KMS-11 (cell line): ENCODE data around the gene FYCO1.

Experiments used
- H2AFZ ChIP-seq: fragments of 200-600 bp; sonication (generic); 2 replicates; pipeline ENCODE4 v1.6.1; 2016; ENCODE audit warnings: antibody characterized with exemption, mixed run types, low read depth
- H3K27ac ChIP-seq: fragments of 200-600 bp; sonication (generic); 2 replicates; pipeline ENCODE4 v1.6.1; 2016; ENCODE audit warnings: mild to moderate bottlenecking, mixed run types
- H3K27me3 ChIP-seq: fragments of 200-600 bp; sonication (generic); 2 replicates; pipeline ENCODE4 v1.6.1; 2017; ENCODE audit warnings: mild to moderate bottlenecking, low read depth, mixed run types, moderate library complexity; ENCODE audit not compliant: insufficient read depth
- H3K36me3 ChIP-seq: fragments of 200-600 bp; sonication (generic); 2 replicates; pipeline ENCODE4 v1.6.1; 2017; ENCODE audit warnings: mild to moderate bottlenecking, mixed run types; ENCODE audit not compliant: insufficient read depth
- H3K4me1 ChIP-seq: fragments of 200-600 bp; sonication (generic); 2 replicates; pipeline ENCODE4 v1.6.1; 2016; ENCODE audit warnings: mild to moderate bottlenecking, low read depth, mixed run types; ENCODE audit not compliant: poor library complexity, severe bottlenecking
- H3K4me2 ChIP-seq: fragments of 200-600 bp; sonication (generic); 2 replicates; pipeline ENCODE4 v1.7.0; 2016; ENCODE audit warnings: mild to moderate bottlenecking, mixed run types
- H3K4me3 ChIP-seq: fragments of 200-600 bp; sonication (generic); IDR thresholded peaks from 2 replicates; pipeline ENCODE4 v1.6.1; 2017; ENCODE audit warnings: low read depth, low read length, mixed read lengths; ENCODE audit not compliant: insufficient read depth
- H3K79me2 ChIP-seq: fragments of 200-600 bp; sonication (generic); 2 replicates; pipeline ENCODE4 v1.6.1; 2016; ENCODE audit warnings: low read depth, mixed run types; ENCODE audit not compliant: insufficient read depth
- H3K9ac ChIP-seq: fragments of 200-600 bp; sonication (generic); 2 replicates; pipeline ENCODE4 v1.6.1; 2016; ENCODE audit warnings: mild to moderate bottlenecking, mixed run types
- H4K20me1 ChIP-seq: fragments of 200-600 bp; sonication (generic); 2 replicates; pipeline ENCODE4 v1.6.1; 2016; ENCODE audit warnings: mild to moderate bottlenecking, mixed run types; ENCODE audit not compliant: insufficient read depth
- TF ChIP-seq, protein P1 (sequence below): fragments of 200-600 bp; sonication (generic); conservative IDR thresholded peaks from 2 replicates; pipeline ENCODE4 v1.6.1; 2017; ENCODE audit warnings: low read depth, mild to moderate bottlenecking, antibody characterized with exemption, low read length, moderate library complexity, mixed read lengths

FYCO1 gene

DNA sequence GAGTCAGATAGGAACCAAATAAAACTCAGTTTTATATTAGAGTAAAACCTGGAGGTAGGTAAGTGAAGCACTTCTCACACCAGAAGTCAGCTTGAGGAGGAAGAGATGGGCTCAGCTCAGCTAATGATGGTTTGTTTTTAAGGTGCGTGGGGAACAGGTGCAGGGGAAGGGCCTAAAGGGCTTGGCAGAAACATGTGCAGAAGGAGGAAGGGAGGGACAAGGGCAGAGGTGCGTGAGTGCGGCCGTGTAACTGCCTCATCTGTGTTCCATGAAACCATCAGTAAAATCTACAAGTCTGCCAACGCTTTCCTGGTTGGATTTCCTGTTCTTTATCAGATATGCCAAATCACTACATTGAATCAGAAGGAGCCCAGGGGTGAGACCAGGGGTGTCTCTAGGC, 19.9 kb downstream of the FYCO1 start:
- TF ChIP-seq, protein P1, sequence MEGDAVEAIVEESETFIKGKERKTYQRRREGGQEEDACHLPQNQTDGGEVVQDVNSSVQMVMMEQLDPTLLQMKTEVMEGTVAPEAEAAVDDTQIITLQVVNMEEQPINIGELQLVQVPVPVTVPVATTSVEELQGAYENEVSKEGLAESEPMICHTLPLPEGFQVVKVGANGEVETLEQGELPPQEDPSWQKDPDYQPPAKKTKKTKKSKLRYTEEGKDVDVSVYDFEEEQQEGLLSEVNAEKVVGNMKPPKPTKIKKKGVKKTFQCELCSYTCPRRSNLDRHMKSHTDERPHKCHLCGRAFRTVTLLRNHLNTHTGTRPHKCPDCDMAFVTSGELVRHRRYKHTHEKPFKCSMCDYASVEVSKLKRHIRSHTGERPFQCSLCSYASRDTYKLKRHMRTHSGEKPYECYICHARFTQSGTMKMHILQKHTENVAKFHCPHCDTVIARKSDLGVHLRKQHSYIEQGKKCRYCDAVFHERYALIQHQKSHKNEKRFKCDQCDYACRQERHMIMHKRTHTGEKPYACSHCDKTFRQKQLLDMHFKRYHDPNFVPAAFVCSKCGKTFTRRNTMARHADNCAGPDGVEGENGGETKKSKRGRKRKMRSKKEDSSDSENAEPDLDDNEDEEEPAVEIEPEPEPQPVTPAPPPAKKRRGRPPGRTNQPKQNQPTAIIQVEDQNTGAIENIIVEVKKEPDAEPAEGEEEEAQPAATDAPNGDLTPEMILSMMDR = no peak
- no peak overlapping the region for H2AFZ ChIP-seq
- no peaks in the 10 kb centered on the region for H3K36me3 ChIP-seq
- H4K20me1 ChIP-seq = no peaks in the 10 kb centered on the region
- H3K27ac ChIP-seq = no peak overlapping the region
- no peaks in the 10 kb centered on the region for H3K27me3 ChIP-seq
- no peak overlapping the region for H3K4me2 ChIP-seq
- H3K79me2 ChIP-seq = no peaks in the 10 kb centered on the region
- no peak overlapping the region for H3K9ac ChIP-seq
- no peak overlapping the region for H3K4me3 ChIP-seq
- H3K4me1 ChIP-seq = peaks cover 18% of the 10 kb centered on the region

DNA sequence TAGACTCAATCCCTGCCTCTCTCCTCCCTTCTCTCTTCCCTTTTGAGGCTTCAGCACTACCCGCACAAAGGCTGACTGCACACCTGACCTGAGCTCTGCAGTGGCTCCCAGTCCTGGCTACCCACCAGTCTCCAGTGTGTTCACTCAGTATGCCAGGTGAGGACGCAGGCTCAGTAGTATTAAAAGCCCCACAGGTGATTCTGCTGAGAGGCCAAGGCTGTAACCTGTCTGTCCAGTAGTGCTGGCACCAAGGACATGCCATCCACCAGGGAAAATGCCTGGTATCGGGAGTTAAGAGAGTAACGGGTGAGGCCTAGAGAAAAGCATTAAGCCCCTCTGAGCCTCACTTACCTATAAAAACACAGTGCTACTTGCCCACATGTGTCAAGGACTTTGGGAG, 20.9 kb downstream of the FYCO1 start:
- no peak overlapping the region for H3K4me2 ChIP-seq
- no peak overlapping the region for H3K9ac ChIP-seq
- H3K27me3 ChIP-seq = no peaks in the 10 kb centered on the region
- TF ChIP-seq, protein P1 = no peak
- H3K4me1 ChIP-seq = peaks cover 18% of the 10 kb centered on the region
- H3K79me2 ChIP-seq = no peaks in the 10 kb centered on the region
- no peaks in the 10 kb centered on the region for H4K20me1 ChIP-seq
- no peaks in the 10 kb centered on the region for H3K36me3 ChIP-seq
- H3K27ac ChIP-seq = no peak overlapping the region
- no peak overlapping the region for H3K4me3 ChIP-seq
- no peak overlapping the region for H2AFZ ChIP-seq

DNA sequence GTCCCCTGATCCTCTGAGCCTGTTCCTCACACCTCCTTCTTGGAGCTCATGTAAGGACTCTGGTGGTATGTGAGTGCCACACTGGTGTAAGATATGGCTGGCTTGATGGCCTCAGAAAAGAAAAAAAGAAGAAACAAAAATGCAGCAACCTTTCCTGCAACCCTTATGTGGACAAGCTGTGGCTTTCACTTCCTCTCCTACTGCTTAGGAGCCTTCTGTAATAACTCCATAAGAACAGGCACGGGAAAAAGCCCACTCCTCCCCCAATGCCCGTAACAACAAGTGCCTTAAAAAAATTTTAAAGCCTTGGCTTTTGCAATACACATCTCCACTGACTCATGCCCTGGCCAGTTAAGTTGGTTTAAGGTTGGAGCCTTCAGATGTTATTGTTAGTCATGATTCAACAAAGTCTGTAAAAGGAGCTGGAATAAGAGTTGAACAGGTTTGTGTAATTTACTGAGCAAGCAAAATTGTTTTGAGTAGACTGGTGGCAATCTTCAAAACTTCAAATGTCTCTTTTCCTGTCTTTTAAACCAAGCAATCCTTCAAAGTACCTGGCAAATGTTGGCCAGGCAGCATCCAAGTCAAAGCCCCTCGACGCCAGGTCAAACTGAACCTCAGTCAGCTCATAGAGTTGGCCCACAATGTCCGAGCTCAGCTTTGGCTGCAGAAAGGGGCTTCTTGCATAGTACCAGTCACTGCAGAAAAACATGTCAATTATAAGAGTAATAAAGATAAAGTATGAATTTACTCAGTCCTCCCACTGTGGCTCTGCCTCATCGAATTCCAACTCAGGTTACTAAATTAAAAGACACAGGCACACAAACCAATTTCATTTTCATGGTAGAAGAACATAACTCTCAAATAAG, 22.9 kb downstream of the FYCO1 start:
- H2AFZ ChIP-seq = no peak overlapping the region
- H3K9ac ChIP-seq = no peak overlapping the region
- H4K20me1 ChIP-seq = no peaks in the 10 kb centered on the region
- H3K27me3 ChIP-seq = no peaks in the 10 kb centered on the region
- no peaks in the 10 kb centered on the region for H3K79me2 ChIP-seq
- no peaks in the 10 kb centered on the region for H3K36me3 ChIP-seq
- TF ChIP-seq, protein P1 = no peak
- H3K4me1 ChIP-seq = peaks cover 12% of the 10 kb centered on the region
- no peak overlapping the region for H3K4me3 ChIP-seq
- no peak overlapping the region for H3K27ac ChIP-seq
- H3K4me2 ChIP-seq = no peak overlapping the region

DNA sequence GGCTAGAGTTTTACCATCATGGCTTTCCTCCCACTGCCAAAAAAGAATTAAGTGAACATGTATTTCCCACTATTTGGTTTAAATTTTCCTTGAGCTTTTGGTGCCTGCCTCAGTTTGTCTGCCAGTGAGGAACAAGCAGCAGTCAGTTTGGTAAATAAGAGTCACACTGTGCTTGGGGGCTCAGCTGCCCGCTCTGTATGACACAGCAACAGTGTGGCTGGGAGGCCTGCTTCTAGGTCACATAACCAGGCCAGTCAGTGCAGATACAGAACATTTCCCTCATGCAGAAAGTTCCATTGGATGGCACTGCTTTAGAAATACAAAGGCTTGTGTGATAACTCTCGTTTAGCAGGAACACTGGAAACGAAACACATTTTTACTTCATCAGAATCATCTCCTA, 25.7 kb downstream of the FYCO1 start:
- TF ChIP-seq, protein P1 = no peak
- Histone ChIP-seq H3K27ac (no peak overlapping the region), H3K4me2 (no peak overlapping the region), H3K4me1 (peaks cover 12% of the 10 kb centered on the region), H3K27me3 (no peaks in the 10 kb centered on the region), H2AFZ (no peak overlapping the region), H3K36me3 (no peaks in the 10 kb centered on the region), H3K79me2 (no peaks in the 10 kb centered on the region), H4K20me1 (no peaks in the 10 kb centered on the region), H3K9ac (no peak overlapping the region), H3K4me3 (no peak overlapping the region)
